IPS DF 4.7 (cell line): Measurements from ENCODE around the gene ZNF821.
"Not testable (repeated sequence)": the region's sequence is repeated elsewhere in the genome, so short reads cannot be mapped to it uniquely, and the experiment has no call there.

Experiments
- DNase-seq: peaks from one replicate; pipeline ENCODE4 v3.0.0-alpha.2; 2013; ENCODE audit warnings: low spot score; ENCODE audit errors: extremely low read depth

The ZNF821 gene

GRCh38 chr16:71883849-71884638 is at the start of gene ZNF821:
TSS of gene ZNF821 (minus strand) at chr16:71884182. CDS start at chr16:71879946, 4,236 bp downstream.
- DNase-seq = no peak

GRCh38 chr16:71933017-71933416 is 49.0 kb upstream of the ZNF821 start:
- DNase-seq = no peak

- no peak for DNase-seq
Measured at GRCh38 chr16:71931599-71931998, 47.6 kb upstream of the ZNF821 start.

GRCh38 chr16:71931001-71931400 is 47.0 kb upstream of the ZNF821 start:
- DNase-seq = no peak

- DNase-seq = no peak
Measured at GRCh38 chr16:71930013-71930563, 46.1 kb upstream of the ZNF821 start.

- DNase-seq = no peak
Measured at GRCh38 chr16:71929048-71929447, 45.1 kb upstream of the ZNF821 start.

GRCh38 chr16:71927787-71928186 is 43.8 kb upstream of the ZNF821 start:
- DNase-seq = no peak

- DNase-seq = no peak
Measured at GRCh38 chr16:71927383-71927782, 43.4 kb upstream of the ZNF821 start.

GRCh38 chr16:71924710-71925109 is 40.7 kb upstream of the ZNF821 start:
- no peak for DNase-seq

- DNase-seq = no peak
Measured at GRCh38 chr16:71923941-71924690, 40.1 kb upstream of the ZNF821 start.

GRCh38 chr16:71920658-71921057 is 36.7 kb upstream of the ZNF821 start:
- DNase-seq = no peak

- DNase-seq = no peak
Measured at GRCh38 chr16:71919035-71919434, 35.1 kb upstream of the ZNF821 start.

GRCh38 chr16:71917900-71918299 is 33.9 kb upstream of the ZNF821 start:
- no peak for DNase-seq

- no peak for DNase-seq
Measured at GRCh38 chr16:71916397-71916920, 32.5 kb upstream of the ZNF821 start.

GRCh38 chr16:71915350-71915749 is 31.4 kb upstream of the ZNF821 start:
- DNase-seq = no peak

GRCh38 chr16:71914802-71915201 is 30.8 kb upstream of the ZNF821 start:
- no peak for DNase-seq

GRCh38 chr16:71912534-71913275 is 28.7 kb upstream of the ZNF821 start:
- DNase-seq = no peak

GRCh38 chr16:71911121-71911520 is 27.1 kb upstream of the ZNF821 start:
- DNase-seq = no peak

- not testable (repeated sequence) for DNase-seq
Measured at GRCh38 chr16:71905765-71906164, 21.8 kb upstream of the ZNF821 start.

GRCh38 chr16:71904239-71904638 is 20.3 kb upstream of the ZNF821 start:
- DNase-seq = no peak

- no peak for DNase-seq
Measured at GRCh38 chr16:71903608-71904007, 19.6 kb upstream of the ZNF821 start.
